22Rv1 (cell line): ENCODE results near the gene CTNNA1.

Experiments
- ZFX ChIP-seq: fragments of 450-650 bp; IDR thresholded peaks from 2 replicates; pipeline ENCODE4 v1.6.1; 2017; ENCODE audit warnings: antibody characterized with exemption, borderline replicate concordance
- TF ChIP-seq, protein P1 (sequence below): fragments of 450-650 bp; IDR thresholded peaks from 2 replicates; pipeline ENCODE4 v1.5.1; 2017; ENCODE audit warnings: mild to moderate bottlenecking

DNA sequence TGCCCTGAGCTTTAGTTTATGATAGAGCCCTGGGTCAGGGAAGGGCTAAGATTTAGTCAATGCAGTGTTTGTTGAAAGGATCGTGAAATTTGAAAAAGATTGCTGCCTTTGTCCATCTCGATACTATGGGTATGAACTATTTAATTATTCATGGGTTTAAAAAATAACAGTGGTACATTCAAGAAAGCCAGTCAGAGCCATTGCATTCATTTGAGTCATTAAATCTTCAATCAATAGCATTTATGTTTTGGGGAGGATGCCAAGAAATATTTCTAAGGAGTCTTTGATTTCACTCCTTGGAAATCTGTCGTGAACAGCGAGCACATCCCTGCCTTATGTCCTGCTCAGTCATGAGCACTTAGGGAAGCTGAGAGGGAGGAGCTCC, 176.3 kb downstream of the CTNNA1 start:
- TF ChIP-seq, protein P1, sequence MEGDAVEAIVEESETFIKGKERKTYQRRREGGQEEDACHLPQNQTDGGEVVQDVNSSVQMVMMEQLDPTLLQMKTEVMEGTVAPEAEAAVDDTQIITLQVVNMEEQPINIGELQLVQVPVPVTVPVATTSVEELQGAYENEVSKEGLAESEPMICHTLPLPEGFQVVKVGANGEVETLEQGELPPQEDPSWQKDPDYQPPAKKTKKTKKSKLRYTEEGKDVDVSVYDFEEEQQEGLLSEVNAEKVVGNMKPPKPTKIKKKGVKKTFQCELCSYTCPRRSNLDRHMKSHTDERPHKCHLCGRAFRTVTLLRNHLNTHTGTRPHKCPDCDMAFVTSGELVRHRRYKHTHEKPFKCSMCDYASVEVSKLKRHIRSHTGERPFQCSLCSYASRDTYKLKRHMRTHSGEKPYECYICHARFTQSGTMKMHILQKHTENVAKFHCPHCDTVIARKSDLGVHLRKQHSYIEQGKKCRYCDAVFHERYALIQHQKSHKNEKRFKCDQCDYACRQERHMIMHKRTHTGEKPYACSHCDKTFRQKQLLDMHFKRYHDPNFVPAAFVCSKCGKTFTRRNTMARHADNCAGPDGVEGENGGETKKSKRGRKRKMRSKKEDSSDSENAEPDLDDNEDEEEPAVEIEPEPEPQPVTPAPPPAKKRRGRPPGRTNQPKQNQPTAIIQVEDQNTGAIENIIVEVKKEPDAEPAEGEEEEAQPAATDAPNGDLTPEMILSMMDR, result no peak
- TF ChIP-seq ZFX, result no peak
